Ovary (tissue), 9 donors: ENCODE data around the gene SLC39A13. TPM values are rescaled to one million over a fixed set of nuclear protein-coding genes. Genes with fewer than 3 reads are reported as not detected.

Experiments
- DNase-seq, 5 donors: peaks; one replicate each; pipeline ENCODE4 v3.0.0-alpha.2; 2019 to 2020
- H3K27ac ChIP-seq, 2 donors: fragments of 200-600 bp; one replicate each; pipeline versions ENCODE4 v1.5.1 to v1.8.0; 2019 to 2022
- H3K27me3 ChIP-seq: fragments of 200-600 bp; one replicate; pipeline ENCODE4 v1.8.0; 2022
- H3K36me3 ChIP-seq: fragments of 200-600 bp; sonication (generic); one replicate; pipeline ENCODE4 v1.5.1; 2019
- H3K4me1 ChIP-seq: one replicate; pipeline ENCODE4 v1.8.1; 2013; ENCODE audit warnings: mild to moderate bottlenecking, moderate library complexity; ENCODE audit not compliant: insufficient read depth
- H3K4me3 ChIP-seq: fragments of 200-600 bp; sonication (generic); one replicate; pipeline ENCODE4 v1.5.1; 2017
- H3K9me3 ChIP-seq, 2 donors: fragments of 200-600 bp in 1 of 2; sonication (generic) in 1 of 2; one replicate each; pipeline versions ENCODE4 v1.5.1 to v1.8.1; 2013 to 2019; ENCODE audit warnings: mild to moderate bottlenecking in 1 of 2, moderate library complexity in 1 of 2
- EP300 ChIP-seq: sonication (generic); formaldehyde crosslinking; IDR thresholded peaks from one replicate; pipeline ENCODE4 v1.6.1; 2017; ENCODE audit warnings: antibody characterized with exemption
- POLR2A ChIP-seq: fragments of 450-650 bp; IDR thresholded peaks from one replicate; pipeline ENCODE4 v1.6.1; 2017; ENCODE audit warnings: antibody characterized with exemption, mild to moderate bottlenecking, moderate library complexity
- WGBS, 3 donors: extraction: QIAGEN DNeasy Blood & Tissue Kit in 1 of 3; methylation state at CpG; one replicate each; pipeline versions ENCODE4 v1.1.5 to v1.1.7; 2013 to 2017; 5-methylcytosine and 5-hydroxymethylcytosine counted together
- intact Hi-C, 4 donors: fragments of 100-400 bp; cut with DNase I; formaldehyde crosslinking; loops; one replicate each; pipeline versions ENCODE4 v1.11.0 to v1.15.1; 2022 to 2023
- polyA plus RNA-seq, 2 donors: library from polyadenylated mRNA; stranded (reverse); fragments of 200-250 nt in 1 of 2; fragments of 350-450 nt in 1 of 2; fragmentation: Illumina TruSeq in 1 of 2; extraction: RNeasy Lipid Tissue Mini Kit (QIAGEN cat#74804) in 1 of 2; gene quantifications; one replicate each; pipeline ENCODE4 v1.2.3, GENCODE V29; 2013 to 2014
- total RNA-seq, 7 donors: library from RNA; depleted of rRNA in 2 of 7; stranded (reverse); fragments of >200 nt in 2 of 7; fragmentation: NEBNext Ultra II Directional in 3 of 7; extraction: Animal tissue kit (Norgen Biotek cat#: 25700) in 3 of 7; gene quantifications; one replicate each; pipeline versions ENCODE4 v1.1.0 to v1.2.4, GENCODE V29; 2016 to 2023
- TF ChIP-seq, protein P1 (sequence below), 3 donors: fragments of 450-650 bp in 2 of 3; fragments of 200-600 bp in 1 of 3; IDR thresholded peaks; one replicate each; pipeline versions ENCODE4 v1.5.1 to v1.8.0; 2016 to 2022; ENCODE audit warnings: antibody characterized with exemption in 3 of 3, mild to moderate bottlenecking in 1 of 3
- donor health status: DM: no; HTN: no; CAD: no; lungs with moderate emphysema.
- donor health status: DM: no; HTN: no; CAD: no.
- donor health status: Bipolar disorder and iron deficiency.
- donor health status: DM: yes; HTN: yes; CAD: no.
- donor health status: DM: no; HTN: no; CAD: no.
- donor health status: DM: yes; HTN: yes; CAD: no.

Gene SLC39A13
- total and polyA plus RNA-seq, 9 donors, result 2.8 to 60.2 (median 51.7) TPM

DNA sequence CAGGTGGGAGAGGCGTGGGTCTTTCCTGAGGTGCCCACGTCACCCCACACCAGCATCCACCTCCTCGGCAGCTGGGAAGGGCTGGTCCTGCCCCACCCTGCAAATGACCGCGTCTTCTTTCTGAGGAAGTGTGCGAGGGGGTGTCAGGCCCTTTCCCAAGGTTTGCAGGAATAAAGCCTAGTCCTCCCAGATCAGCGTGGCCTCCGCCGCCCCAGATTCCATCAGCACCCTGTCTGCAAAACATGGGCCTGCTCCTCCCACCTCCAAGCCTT lies 14.4 kb upstream of the SLC39A13 start:
- TF ChIP-seq EP300 (no peak), POLR2A (no peak)
- no peaks in the 10 kb centered on the region for H3K27me3 ChIP-seq
- H3K36me3 ChIP-seq, result no peaks in the 10 kb centered on the region
- no peak overlapping the region for H3K4me3 ChIP-seq
- no peaks in the 10 kb centered on the region for H3K9me3 ChIP-seq
- intact Hi-C loops, result no loop called here
- 84 to 95% (median 91%) methylated on average over 9 of the region's 9 CpGs for WGBS, 3 donors
- DNase-seq, result no peak
- no peaks in the 10 kb centered on the region for H3K4me1 ChIP-seq
- no peak overlapping the region for H3K27ac ChIP-seq

DNA sequence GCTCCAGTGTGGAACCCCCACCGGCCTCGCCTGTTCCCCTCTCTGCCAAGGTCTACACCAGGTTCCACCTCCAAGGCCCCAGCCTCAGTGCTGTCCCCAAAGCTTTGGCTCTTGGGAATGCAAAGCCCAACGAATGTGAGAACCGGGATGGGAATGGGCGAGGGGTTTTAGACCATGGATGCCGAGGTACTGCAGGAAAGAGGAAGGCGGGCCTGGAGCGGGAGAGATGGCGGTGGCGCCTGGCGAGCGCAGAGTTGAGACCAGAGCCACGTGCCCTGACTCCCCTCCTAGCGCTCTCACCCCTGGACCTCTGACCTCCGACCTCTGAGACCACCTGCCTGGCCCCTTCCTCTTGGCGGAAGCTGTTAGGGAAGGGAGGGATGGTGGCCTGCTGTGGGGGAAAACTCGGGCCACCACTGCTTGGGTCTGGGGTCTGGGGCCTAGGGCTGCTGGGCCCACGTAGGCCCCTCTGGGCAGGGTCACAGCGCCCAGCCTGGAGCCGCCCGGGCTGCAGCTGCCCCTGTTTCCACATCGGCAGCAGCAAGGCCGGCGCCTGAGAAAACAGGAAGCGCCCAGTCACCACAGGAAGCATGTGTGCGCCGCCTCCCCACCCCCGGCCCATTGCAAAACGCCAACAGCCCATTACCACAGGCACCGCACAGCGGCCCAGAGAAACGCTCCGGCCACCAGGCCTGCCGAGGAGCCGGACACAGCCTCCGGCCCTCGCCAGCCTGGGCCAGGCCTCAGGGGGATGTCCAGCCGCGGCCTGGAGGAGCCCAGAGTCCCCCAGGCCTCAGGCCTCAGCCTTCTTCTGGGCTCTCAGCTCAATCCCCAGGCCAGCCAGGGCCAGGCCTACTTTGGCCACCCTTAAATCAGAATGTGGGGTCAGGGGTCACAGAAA lies 13.8 kb upstream of the SLC39A13 start:
- Histone ChIP-seq H3K27ac (peak overlapping the region in 1 of 2 donors; percentile 31), H3K4me1 (no peaks in the 10 kb centered on the region), H3K27me3 (no peaks in the 10 kb centered on the region), H3K9me3 (no peaks in the 10 kb centered on the region), H3K36me3 (no peaks in the 10 kb centered on the region), H3K4me3 (no peak overlapping the region)
- 82 to 86% (median 86%) methylated on average over 37 to 39 of the region's 39 CpGs for WGBS, 3 donors
- intact Hi-C loops, result no loop called here
- TF ChIP-seq EP300 (no peak), POLR2A (no peak)
- TF ChIP-seq, protein P1, sequence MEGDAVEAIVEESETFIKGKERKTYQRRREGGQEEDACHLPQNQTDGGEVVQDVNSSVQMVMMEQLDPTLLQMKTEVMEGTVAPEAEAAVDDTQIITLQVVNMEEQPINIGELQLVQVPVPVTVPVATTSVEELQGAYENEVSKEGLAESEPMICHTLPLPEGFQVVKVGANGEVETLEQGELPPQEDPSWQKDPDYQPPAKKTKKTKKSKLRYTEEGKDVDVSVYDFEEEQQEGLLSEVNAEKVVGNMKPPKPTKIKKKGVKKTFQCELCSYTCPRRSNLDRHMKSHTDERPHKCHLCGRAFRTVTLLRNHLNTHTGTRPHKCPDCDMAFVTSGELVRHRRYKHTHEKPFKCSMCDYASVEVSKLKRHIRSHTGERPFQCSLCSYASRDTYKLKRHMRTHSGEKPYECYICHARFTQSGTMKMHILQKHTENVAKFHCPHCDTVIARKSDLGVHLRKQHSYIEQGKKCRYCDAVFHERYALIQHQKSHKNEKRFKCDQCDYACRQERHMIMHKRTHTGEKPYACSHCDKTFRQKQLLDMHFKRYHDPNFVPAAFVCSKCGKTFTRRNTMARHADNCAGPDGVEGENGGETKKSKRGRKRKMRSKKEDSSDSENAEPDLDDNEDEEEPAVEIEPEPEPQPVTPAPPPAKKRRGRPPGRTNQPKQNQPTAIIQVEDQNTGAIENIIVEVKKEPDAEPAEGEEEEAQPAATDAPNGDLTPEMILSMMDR (IDR thresholded peaks at IDR 0.05), result no peak
- peak in 1 of 5 donors; percentile 18 for DNase-seq

DNA sequence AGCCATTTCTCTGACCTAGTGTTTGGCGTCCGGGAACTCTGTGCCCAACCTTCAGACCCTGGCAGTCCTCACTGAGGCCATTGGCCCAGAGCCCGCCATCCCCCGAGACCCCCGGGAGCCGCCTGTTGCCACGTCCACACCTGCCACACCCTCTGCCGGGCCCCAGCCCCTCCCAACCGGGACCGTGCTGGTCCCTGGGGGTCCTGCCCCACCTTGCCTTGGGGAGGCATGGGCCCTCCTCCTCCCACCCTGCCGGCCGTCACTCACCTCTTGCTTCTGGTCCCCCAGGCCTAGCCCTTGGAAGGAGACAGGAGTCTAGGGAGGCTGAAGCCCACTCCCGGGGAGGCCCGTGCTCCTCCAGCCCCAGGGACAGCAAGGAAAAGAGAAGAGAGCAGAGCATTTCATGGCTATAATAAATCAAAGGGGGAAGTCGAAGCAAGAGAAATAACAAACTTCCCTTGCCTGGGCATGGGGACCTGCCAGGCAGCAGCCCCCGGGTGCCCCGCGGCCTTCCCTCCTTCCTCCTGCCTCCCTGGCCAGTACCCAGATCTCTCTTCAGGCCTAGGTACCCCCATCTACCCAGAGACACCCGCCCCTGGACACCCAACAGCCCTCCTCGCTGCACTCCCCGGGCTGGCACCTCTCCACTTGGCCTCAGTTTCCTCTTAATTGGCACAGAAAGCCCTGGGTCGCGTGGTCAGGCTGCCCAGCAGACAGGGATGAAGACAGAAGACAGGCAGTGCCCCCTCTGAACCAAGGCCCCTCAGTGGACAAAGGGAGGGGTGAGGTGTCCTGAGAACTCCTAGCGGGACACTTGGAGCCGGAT lies 13.0 kb upstream of the SLC39A13 start:
- Histone ChIP-seq H3K27me3 (no peaks in the 10 kb centered on the region), H3K4me3 (no peak overlapping the region), H3K27ac (peak overlapping the region in 1 of 2 donors; percentile 31), H3K36me3 (no peaks in the 10 kb centered on the region), H3K4me1 (no peaks in the 10 kb centered on the region), H3K9me3 (no peaks in the 10 kb centered on the region)
- peak in 1 of 5 donors; percentile 23 for DNase-seq
- intact Hi-C loops, result no loop called here
- TF ChIP-seq, protein P1 (IDR thresholded peaks at IDR 0.05), result no peak
- TF ChIP-seq EP300 (no peak), POLR2A (no peak)
- 85 to 86% (median 85%) methylated on average over 25 of the region's 25 CpGs for WGBS, 3 donors

DNA sequence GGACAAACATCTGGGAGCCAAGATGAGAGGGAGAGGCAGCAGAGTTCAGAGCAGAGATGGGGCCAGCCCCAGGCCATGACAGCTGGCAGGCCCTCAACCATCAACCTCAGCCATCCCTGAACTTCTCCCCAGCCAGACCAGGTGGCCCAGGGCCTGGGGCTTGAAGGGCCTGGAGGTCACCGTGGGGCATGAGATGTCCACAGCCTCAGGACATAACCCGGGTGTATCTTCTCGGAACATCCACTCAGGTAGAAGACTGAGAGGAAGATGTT lies 12.4 kb upstream of the SLC39A13 start:
- Histone ChIP-seq H3K4me3 (no peak overlapping the region), H3K9me3 (no peaks in the 10 kb centered on the region), H3K27me3 (no peaks in the 10 kb centered on the region), H3K27ac (no peak overlapping the region), H3K4me1 (no peaks in the 10 kb centered on the region), H3K36me3 (no peaks in the 10 kb centered on the region)
- intact Hi-C loops, result no loop called here
- DNase-seq, result no peak
- WGBS, 3 donors, result 85 to 86% (median 85%) methylated on average over 3 of the region's 3 CpGs
- TF ChIP-seq POLR2A, result no peak
- TF ChIP-seq, protein P1 (IDR thresholded peaks at IDR 0.05), result no peak
- TF ChIP-seq EP300, result no peak

DNA sequence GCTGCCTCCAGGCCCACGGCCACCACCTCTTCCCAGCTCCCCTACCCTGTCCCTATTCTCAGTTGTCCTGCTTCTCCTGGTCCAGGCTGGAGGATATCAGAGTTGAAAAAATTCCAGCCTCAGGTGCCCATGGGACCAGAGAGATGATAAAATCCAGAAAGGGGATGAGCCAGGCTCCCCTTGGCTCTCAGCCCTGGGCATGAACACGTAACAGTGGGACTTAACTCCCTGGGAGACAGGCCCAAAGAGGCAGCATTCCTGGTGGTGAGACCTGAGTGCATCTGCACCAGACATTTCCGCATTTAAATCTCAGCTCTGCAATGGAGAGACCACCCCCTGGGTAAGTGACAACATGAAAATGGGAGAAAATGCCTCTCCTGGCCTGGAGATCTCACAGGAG lies 10.4 kb upstream of the SLC39A13 start:
- Histone ChIP-seq H3K9me3 (no peaks in the 10 kb centered on the region), H3K27ac (no peak overlapping the region), H3K4me3 (no peak overlapping the region), H3K36me3 (no peaks in the 10 kb centered on the region), H3K4me1 (no peaks in the 10 kb centered on the region), H3K27me3 (no peaks in the 10 kb centered on the region)
- no peak for TF ChIP-seq EP300
- TF ChIP-seq POLR2A, result no peak
- TF ChIP-seq, protein P1 (IDR thresholded peaks at IDR 0.05), result no peak
- WGBS, 3 donors, result 77 to 86% (median 86%) methylated on average over 3 of the region's 3 CpGs
- intact Hi-C loops, result no loop called here
- no peak for DNase-seq
